GM12892 (cell line): ENCODE results near the gene KANSL1L.

Source experiments
- POLR2A ChIP-seq: IDR thresholded peaks from 2 replicates; pipeline ENCODE4 v1.6.1; 2011; ENCODE audit warnings: low read depth, low read length, control low read depth
- POLR2AphosphoS5 ChIP-seq: IDR thresholded peaks from 2 replicates; pipeline ENCODE4 v1.6.1; 2011; ENCODE audit warnings: low read depth, low read length, control low read depth

DNA sequence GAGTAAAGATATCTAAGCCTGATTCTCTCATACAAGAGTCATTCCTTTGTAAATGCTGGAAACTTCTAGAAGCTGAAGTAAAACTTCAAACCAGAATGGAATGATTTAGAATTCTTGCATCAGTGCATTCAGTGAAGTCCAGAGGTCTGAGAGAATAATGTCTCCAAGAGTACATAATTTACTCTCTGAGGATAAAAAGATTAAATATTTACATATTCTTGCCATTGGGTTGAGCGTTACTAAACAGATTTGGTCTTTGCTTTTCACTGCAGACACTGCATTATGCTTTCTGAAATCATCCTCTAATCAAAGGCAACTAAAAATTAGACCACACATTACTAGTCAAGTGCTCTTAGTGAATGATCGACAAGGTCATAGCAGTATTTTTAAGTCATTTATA lies 26.5 kb upstream of the KANSL1L start:
- TF ChIP-seq POLR2A (no peak), POLR2AphosphoS5 (no peak)
